Neutrophil (primary cell): Measurements from ENCODE around the gene HNRNPH3.

Experiments
- H3K27ac ChIP-seq: fragments of 200-600 bp; sonication (generic); 2 replicates; pipeline ENCODE4 v1.5.1; 2016; ENCODE audit warnings: mild to moderate bottlenecking, moderate library complexity
- H3K27me3 ChIP-seq: fragments of 200-600 bp; sonication (generic); 2 replicates; pipeline ENCODE4 v1.6.0; 2016; ENCODE audit warnings: mild to moderate bottlenecking
- H3K36me3 ChIP-seq: fragments of 200-600 bp; sonication (generic); 2 replicates; pipeline ENCODE4 v1.5.1; 2017
- H3K4me1 ChIP-seq, 2 experiments: fragments of 200-600 bp in 1 of 2; sonication (generic) in 1 of 2; 1 replicate in 1 of 2; 2 replicates in 1 of 2; pipeline versions ENCODE4 v1.5.1 to v1.6.1; 2013 to 2016; ENCODE audit warnings: low read depth in 1 of 2, low read length in 1 of 2, mild to moderate bottlenecking in 1 of 2, moderate library complexity in 1 of 2; ENCODE audit not compliant: control insufficient read depth in 1 of 2, insufficient read depth in 1 of 2
- H3K4me3 ChIP-seq, 2 experiments: fragments of 200-600 bp in 1 of 2; sonication (generic) in 1 of 2; 1 replicate in 1 of 2; 2 replicates in 1 of 2; pipeline ENCODE4 v1.5.1; 2013 to 2016; ENCODE audit warnings: low read depth in 1 of 2, low read length in 1 of 2, mild to moderate bottlenecking in 1 of 2, moderate library complexity in 1 of 2
- H3K9me3 ChIP-seq: fragments of 200-600 bp; sonication (generic); 2 replicates; pipeline ENCODE4 v1.5.1; 2016
- CTCF ChIP-seq: fragments of 200-600 bp; sonication (generic); IDR thresholded peaks from 2 replicates; pipeline ENCODE4 v1.5.1; 2016; ENCODE audit warnings: antibody characterized with exemption

Gene HNRNPH3

GRCh38 chr10:68331455-68332258 lies at the start of gene HNRNPH3:
TSS of gene HNRNPH3 (plus strand) at chr10:68332064. CDS start at chr10:68337222, 5,158 bp downstream.
- Histone ChIP-seq H3K27ac (peak within 1 kb of the TSS; percentile 99), H3K4me3 (peak within 1 kb of the TSS; percentile 97 to 99), H3K36me3 (no peaks in the 10 kb centered on the region), H3K9me3 (no peaks in the 10 kb centered on the region), H3K4me1 (peaks cover 78 to 81% of the 10 kb centered on the region in 2 experiments), H3K27me3 (no peaks in the 10 kb centered on the region)
- peak; percentile 46 for TF ChIP-seq CTCF

- no peaks in the 10 kb centered on the region for H3K4me1 ChIP-seq
- H3K27ac ChIP-seq: no peak overlapping the region
- H3K27me3 ChIP-seq: no peaks in the 10 kb centered on the region
- no peak for TF ChIP-seq CTCF
- no peaks in the 10 kb centered on the region for H3K36me3 ChIP-seq
- no peak overlapping the region for H3K4me3 ChIP-seq
- H3K9me3 ChIP-seq: no peaks in the 10 kb centered on the region
These were observed 47.5 kb upstream of the HNRNPH3 start for GRCh38 chr10:68284062-68285001.

DNA sequence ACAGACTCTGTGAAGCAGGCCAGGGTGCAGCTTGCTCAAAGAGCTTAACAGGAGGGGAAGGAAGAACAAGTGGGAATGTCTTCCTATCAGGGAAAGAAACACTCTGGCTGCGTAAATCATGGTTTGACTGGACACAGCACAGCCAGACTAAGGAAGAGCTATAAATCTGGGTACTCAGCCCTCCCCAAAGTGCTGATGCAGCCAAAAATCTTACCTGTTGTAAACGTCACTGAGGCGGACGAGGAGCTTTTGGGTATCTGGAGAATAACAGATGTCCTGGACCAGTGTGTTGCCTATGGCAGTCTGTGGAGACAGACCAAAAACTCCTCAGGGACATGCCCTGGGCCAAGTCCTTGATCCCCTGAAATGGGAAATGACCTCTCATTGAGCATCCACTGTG lies 43.1 kb upstream of the HNRNPH3 start:
- Histone ChIP-seq H3K9me3 (no peaks in the 10 kb centered on the region), H3K4me1 (no peaks in the 10 kb centered on the region), H3K27me3 (no peaks in the 10 kb centered on the region), H3K4me3 (no peak overlapping the region), H3K27ac (no peak overlapping the region), H3K36me3 (no peaks in the 10 kb centered on the region)
- no peak for TF ChIP-seq CTCF

DNA sequence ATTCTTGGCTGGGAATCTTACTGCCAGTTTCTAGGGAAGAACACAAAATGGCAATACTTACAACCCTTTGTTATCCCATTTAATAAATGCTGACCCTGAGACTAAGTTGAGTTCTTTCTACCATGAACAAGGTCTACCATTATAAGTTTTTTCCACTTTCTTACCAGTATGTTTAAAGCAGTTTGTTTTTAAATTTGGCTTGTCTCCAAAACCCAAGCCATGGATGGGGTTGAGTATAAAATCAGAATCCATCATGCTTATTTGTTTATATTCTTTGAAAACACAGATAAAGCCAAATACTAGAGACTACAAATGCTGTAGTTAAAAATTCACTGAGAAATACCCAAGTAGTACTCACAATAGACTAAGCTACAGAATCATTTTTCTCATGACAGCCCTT lies 41.1 kb upstream of the HNRNPH3 start:
- Histone ChIP-seq H3K27ac (no peak overlapping the region), H3K9me3 (no peaks in the 10 kb centered on the region), H3K4me3 (no peak overlapping the region), H3K36me3 (no peaks in the 10 kb centered on the region), H3K4me1 (no peaks in the 10 kb centered on the region), H3K27me3 (no peaks in the 10 kb centered on the region)
- no peak for TF ChIP-seq CTCF

DNA sequence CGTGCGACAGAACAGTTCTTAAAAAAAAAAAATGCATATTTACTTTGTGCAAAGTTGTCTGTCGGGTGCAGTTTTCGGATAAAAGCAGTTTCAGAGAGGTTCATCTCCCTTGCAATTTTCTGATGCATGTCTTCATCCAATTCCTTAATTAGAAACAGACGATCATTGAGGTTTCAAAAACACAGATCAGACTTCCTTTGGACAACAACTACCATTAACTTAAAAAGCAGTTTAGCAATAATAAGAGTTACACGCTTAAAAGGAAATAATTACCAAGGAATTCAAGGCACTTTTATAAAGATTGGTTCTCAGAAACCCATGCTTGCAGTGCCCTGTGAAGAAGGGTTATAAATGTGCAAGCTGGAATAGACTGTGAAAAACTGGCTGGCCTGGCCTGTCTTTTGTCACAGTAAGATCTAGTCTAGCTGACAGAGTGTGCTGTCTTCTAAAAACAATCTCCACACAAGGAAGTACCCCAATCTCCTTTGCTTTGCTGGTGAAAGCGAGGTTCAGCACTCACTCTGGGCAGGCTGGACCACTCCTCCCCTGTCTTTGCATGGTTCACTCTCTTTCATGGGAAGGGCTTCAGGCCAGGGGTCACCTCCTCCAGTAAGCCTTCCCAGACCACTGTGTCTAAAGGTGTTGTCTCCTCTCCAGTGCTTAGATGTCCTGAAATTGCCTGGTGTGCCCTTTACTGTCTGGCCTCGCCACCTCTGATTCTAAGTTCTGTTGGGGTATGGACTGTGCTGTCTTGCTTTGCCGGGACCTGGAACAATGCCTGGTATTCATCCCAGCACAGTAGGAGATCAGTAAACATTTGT lies 34.8 kb upstream of the HNRNPH3 start:
- Histone ChIP-seq H3K27me3 (no peaks in the 10 kb centered on the region), H3K36me3 (no peaks in the 10 kb centered on the region), H3K9me3 (no peaks in the 10 kb centered on the region), H3K4me3 (no peak overlapping the region), H3K4me1 (peaks cover 24 to 28% of the 10 kb centered on the region in 2 experiments), H3K27ac (no peak overlapping the region)
- TF ChIP-seq CTCF: no peak
